ENCODE results near the gene PLXNA1. TPM values are rescaled to one million over a fixed set of nuclear protein-coding genes. Genes with fewer than 3 reads are reported as not detected.

The PLXNA1 gene
- total RNA-seq, 4 donors from 2014 or later = 13.2 to 23.9 (median 18.7) TPM

- no peak for TF ChIP-seq CTCF (IDR thresholded peaks at IDR 0.05; ENCODE audit: low read depth)
Observed at GRCh38 chr3:126959136-126959920, 23.6 kb upstream of the PLXNA1 start.

- TF ChIP-seq CTCF (IDR thresholded peaks at IDR 0.05; ENCODE audit: low read depth) = no peak
Observed at GRCh38 chr3:126959921-126960603, 22.9 kb upstream of the PLXNA1 start.

GRCh38 chr3:126960604-126960995 lies 22.3 kb upstream of the PLXNA1 start:
- TF ChIP-seq CTCF (IDR thresholded peaks at IDR 0.05; ENCODE audit: low read depth) = no peak

GRCh38 chr3:126961191-126961790 lies 21.6 kb upstream of the PLXNA1 start:
- no peak for TF ChIP-seq CTCF (IDR thresholded peaks at IDR 0.05; ENCODE audit: low read depth)

GRCh38 chr3:126961791-126962461 lies 21.0 kb upstream of the PLXNA1 start:
- no peak for TF ChIP-seq CTCF (IDR thresholded peaks at IDR 0.05; ENCODE audit: low read depth)

- no peak for TF ChIP-seq CTCF (IDR thresholded peaks at IDR 0.05; ENCODE audit: low read depth)
Observed at GRCh38 chr3:126962756-126963155, 20.2 kb upstream of the PLXNA1 start.
